ENCODE measurements around the gene FAM89B. TPM values are rescaled to one million over a fixed set of nuclear protein-coding genes. Genes with fewer than 3 reads are reported as not detected.

The FAM89B gene
- polyA plus RNA-seq, 1 donor (not counting 4 experiments of a cell fraction or from before 2014, with no cell fraction given), result 11.5 TPM

DNA sequence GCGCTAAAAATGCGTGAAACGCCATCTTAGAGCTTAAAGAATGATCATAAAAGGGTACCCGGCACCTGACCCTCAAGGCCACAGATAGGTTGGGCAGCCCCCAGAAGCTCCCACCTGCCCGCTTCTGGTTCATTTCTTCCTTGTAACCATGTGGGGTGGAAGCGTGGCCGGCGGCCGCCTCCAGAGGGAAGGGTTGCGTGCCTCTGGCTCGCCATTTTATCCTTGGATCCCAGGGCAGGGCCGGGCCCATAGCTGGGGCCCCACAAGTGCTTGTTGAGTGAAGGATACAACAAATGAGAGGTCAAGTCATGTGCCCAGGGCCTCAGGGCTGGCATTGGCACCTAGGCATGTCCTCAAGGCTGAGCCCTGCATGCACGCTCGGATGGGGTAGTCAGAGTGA lies 49.1 kb downstream of the FAM89B start:
- TF ChIP-seq EZH2 (IDR thresholded peaks at IDR 0.05; ENCODE audit: low read length), result no peak
- TF ChIP-seq CTCF (optimal IDR thresholded peaks at IDR 0.05 in 1 of 3, IDR thresholded peaks at IDR 0.05 in 1 of 3, conservative IDR thresholded peaks at IDR 0.05 in 1 of 3; ENCODE audit: extremely low read depth in 1 of 3, insufficient read depth in 2 of 3, low read length in 3 of 3), result no peak
- FAIRE-seq, result no peak
- Histone ChIP-seq H2AFZ (ENCODE audit: control insufficient read depth, low read length) (no peak overlapping the region), H4K20me1 (ENCODE audit: control insufficient read depth, extremely low read depth, insufficient read depth, low read length) (peaks cover 2% of the 10 kb centered on the region), H3K79me2 (ENCODE audit: control insufficient read depth, insufficient read depth, low read length) (peaks cover 41% of the 10 kb centered on the region), H3K4me3 (ENCODE audit: control insufficient read depth in 2 of 3, extremely low read depth in 1 of 3, insufficient read depth in 2 of 3, low read depth in 1 of 3, low read length in 3 of 3) (no peak overlapping the region), H3K9me1 (ENCODE audit: control insufficient read depth, extremely low read depth, insufficient read depth, low read length) (no peaks in the 10 kb centered on the region), H3K27me3 (ENCODE audit: control insufficient read depth, extremely low read depth, insufficient read depth, low read length) (no peaks in the 10 kb centered on the region), H3K9ac (ENCODE audit: control insufficient read depth, extremely low read depth, insufficient read depth, low read length) (no peak overlapping the region), H3K4me1 (ENCODE audit: control insufficient read depth, extremely low read depth, insufficient read depth, low read length) (peaks cover 8% of the 10 kb centered on the region), H3K9me3 (ENCODE audit: control insufficient read depth, low read depth, low read length) (no peaks in the 10 kb centered on the region), H3K27ac (ENCODE audit: control insufficient read depth, insufficient read depth, low read length) (no peak overlapping the region), H3K36me3 (ENCODE audit: control insufficient read depth in 2 of 2, extremely low read depth in 1 of 2, insufficient read depth in 2 of 2, low read length in 2 of 2) (peaks cover 55 to 56% of the 10 kb centered on the region in 2 experiments), H3K4me2 (ENCODE audit: control insufficient read depth, extremely low read depth, insufficient read depth, low read depth, low read length) (no peak overlapping the region)
- DNase-seq (ENCODE audit: low read depth, low spot score), result no peak
- dilution Hi-C loops (cut with MboI; ENCODE audit: extremely low pct_ligation_motif_present, low sequenced_read_pairs), result no loop called here

GRCh38 chr11:65622011-65622410 lies 49.7 kb downstream of the FAM89B start:
- FAIRE-seq (no peak), DNase-seq (ENCODE audit: low read depth, low spot score) (no peak)
- H3K9me1 ChIP-seq (ENCODE audit: control insufficient read depth, extremely low read depth, insufficient read depth, low read length), result no peaks in the 10 kb centered on the region
- no peak overlapping the region for H3K9ac ChIP-seq (ENCODE audit: control insufficient read depth, extremely low read depth, insufficient read depth, low read length)
- no peak overlapping the region for H3K4me2 ChIP-seq (ENCODE audit: control insufficient read depth, extremely low read depth, insufficient read depth, low read depth, low read length)
- peaks cover 2% of the 10 kb centered on the region for H4K20me1 ChIP-seq (ENCODE audit: control insufficient read depth, extremely low read depth, insufficient read depth, low read length)
- H3K27me3 ChIP-seq (ENCODE audit: control insufficient read depth, extremely low read depth, insufficient read depth, low read length), result no peaks in the 10 kb centered on the region
- H3K36me3 ChIP-seq (ENCODE audit: control insufficient read depth in 2 of 2, extremely low read depth in 1 of 2, insufficient read depth in 2 of 2, low read length in 2 of 2), result peaks cover 60% of the 10 kb centered on the region in 2 experiments
- H3K9me3 ChIP-seq (ENCODE audit: control insufficient read depth, low read depth, low read length), result no peaks in the 10 kb centered on the region
- H3K27ac ChIP-seq (ENCODE audit: control insufficient read depth, insufficient read depth, low read length), result no peak overlapping the region
- H3K4me1 ChIP-seq (ENCODE audit: control insufficient read depth, extremely low read depth, insufficient read depth, low read length), result peaks cover 3% of the 10 kb centered on the region
- no peak overlapping the region for H3K4me3 ChIP-seq (ENCODE audit: control insufficient read depth in 2 of 3, extremely low read depth in 1 of 3, insufficient read depth in 2 of 3, low read depth in 1 of 3, low read length in 3 of 3)
- dilution Hi-C loops (cut with MboI; ENCODE audit: extremely low pct_ligation_motif_present, low sequenced_read_pairs), result no loop called here
- H2AFZ ChIP-seq (ENCODE audit: control insufficient read depth, low read length), result no peak overlapping the region
- peaks cover 36% of the 10 kb centered on the region for H3K79me2 ChIP-seq (ENCODE audit: control insufficient read depth, insufficient read depth, low read length)
- TF ChIP-seq CTCF (optimal IDR thresholded peaks at IDR 0.05 in 1 of 3, IDR thresholded peaks at IDR 0.05 in 1 of 3, conservative IDR thresholded peaks at IDR 0.05 in 1 of 3; ENCODE audit: extremely low read depth in 1 of 3, insufficient read depth in 2 of 3, low read length in 3 of 3), result no peak
- no peak for TF ChIP-seq EZH2 (IDR thresholded peaks at IDR 0.05; ENCODE audit: low read length)

All from keratinocyte (primary cell).